ENCODE results near the gene ADORA3. TPM values are rescaled to one million over a fixed set of nuclear protein-coding genes. Genes with fewer than 3 reads are reported as not detected.

The ADORA3 gene
- total RNA-seq, 1 donor = not detected

- H3K36me3 ChIP-seq (ENCODE audit: insufficient read depth, low read length) = peaks cover 15% of the 10 kb centered on the region
- H2AFZ ChIP-seq (ENCODE audit: low read length) = no peak overlapping the region
- TF ChIP-seq CTCF (IDR thresholded peaks at IDR 0.05; ENCODE audit: extremely low read depth, low read depth, low read length) = no peak
- H3K27ac ChIP-seq (ENCODE audit: low read depth, low read length) = no peak overlapping the region
- DNase-seq (ENCODE audit: insufficient read length, low spot score, missing footprints) = no peak
- no peaks in the 10 kb centered on the region for H3K9me3 ChIP-seq (ENCODE audit: low read depth, low read length)
- H3K79me2 ChIP-seq (ENCODE audit: insufficient read depth, low read length) = no peaks in the 10 kb centered on the region
- no peak overlapping the region for H3K4me3 ChIP-seq (ENCODE audit: insufficient read depth, low read length)
- no peaks in the 10 kb centered on the region for H4K20me1 ChIP-seq (ENCODE audit: insufficient read depth, low read length)
- H3K4me1 ChIP-seq (ENCODE audit: insufficient read depth, low read length) = peaks cover 25% of the 10 kb centered on the region
- no peak overlapping the region for H3K4me2 ChIP-seq (ENCODE audit: insufficient read depth, low read length)
- no peaks in the 10 kb centered on the region for H3K27me3 ChIP-seq (ENCODE audit: insufficient read depth, low read length)
These were observed 32.4 kb downstream of the ADORA3 start for GRCh38 chr1:111471012-111471411.

GRCh38 chr1:111470596-111470995, 32.8 kb downstream of the ADORA3 start:
- no peak overlapping the region for H2AFZ ChIP-seq (ENCODE audit: low read length)
- H3K4me3 ChIP-seq (ENCODE audit: insufficient read depth, low read length) = no peak overlapping the region
- H3K79me2 ChIP-seq (ENCODE audit: insufficient read depth, low read length) = no peaks in the 10 kb centered on the region
- no peaks in the 10 kb centered on the region for H3K9me3 ChIP-seq (ENCODE audit: low read depth, low read length)
- peaks cover 15% of the 10 kb centered on the region for H3K36me3 ChIP-seq (ENCODE audit: insufficient read depth, low read length)
- H3K4me2 ChIP-seq (ENCODE audit: insufficient read depth, low read length) = no peak overlapping the region
- peaks cover 20% of the 10 kb centered on the region for H3K4me1 ChIP-seq (ENCODE audit: insufficient read depth, low read length)
- no peaks in the 10 kb centered on the region for H3K27me3 ChIP-seq (ENCODE audit: insufficient read depth, low read length)
- TF ChIP-seq CTCF (IDR thresholded peaks at IDR 0.05; ENCODE audit: extremely low read depth, low read depth, low read length) = no peak
- H4K20me1 ChIP-seq (ENCODE audit: insufficient read depth, low read length) = no peaks in the 10 kb centered on the region
- no peak for DNase-seq (ENCODE audit: insufficient read length, low spot score, missing footprints)
- H3K27ac ChIP-seq (ENCODE audit: low read depth, low read length) = no peak overlapping the region

GRCh38 chr1:111469539-111469938, 33.9 kb downstream of the ADORA3 start:
- Histone ChIP-seq H3K9me3 (ENCODE audit: low read depth, low read length) (no peaks in the 10 kb centered on the region), H4K20me1 (ENCODE audit: insufficient read depth, low read length) (no peaks in the 10 kb centered on the region), H3K36me3 (ENCODE audit: insufficient read depth, low read length) (peaks cover 15% of the 10 kb centered on the region), H3K4me3 (ENCODE audit: insufficient read depth, low read length) (no peak overlapping the region), H3K4me1 (ENCODE audit: insufficient read depth, low read length) (peaks cover 10% of the 10 kb centered on the region), H3K79me2 (ENCODE audit: insufficient read depth, low read length) (no peaks in the 10 kb centered on the region), H3K27me3 (ENCODE audit: insufficient read depth, low read length) (no peaks in the 10 kb centered on the region), H3K27ac (ENCODE audit: low read depth, low read length) (no peak overlapping the region), H2AFZ (ENCODE audit: low read length) (no peak overlapping the region), H3K4me2 (ENCODE audit: insufficient read depth, low read length) (no peak overlapping the region)
- no peak for TF ChIP-seq CTCF (IDR thresholded peaks at IDR 0.05; ENCODE audit: extremely low read depth, low read depth, low read length)
- no peak for DNase-seq (ENCODE audit: insufficient read length, low spot score, missing footprints)

DNA sequence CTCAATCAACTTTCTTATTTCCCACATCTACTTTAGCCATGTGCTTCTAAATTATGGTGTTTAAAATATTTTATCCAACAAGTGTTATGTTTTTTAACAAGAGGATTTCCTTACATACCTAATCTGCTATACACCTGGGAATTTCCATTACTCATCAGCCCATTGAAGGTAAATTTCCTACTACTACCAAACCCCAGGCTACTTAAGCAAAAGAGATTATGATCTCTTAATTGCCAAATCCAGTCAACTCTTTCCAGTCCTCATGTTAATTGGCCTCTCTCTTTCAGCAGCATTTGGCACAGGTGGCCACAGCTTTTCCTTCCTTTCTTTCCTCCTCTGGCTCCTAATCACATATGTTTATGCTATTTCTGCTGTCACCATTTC, 34.7 kb downstream of the ADORA3 start:
- Histone ChIP-seq H3K27ac (ENCODE audit: low read depth, low read length) (no peak overlapping the region), H3K79me2 (ENCODE audit: insufficient read depth, low read length) (no peaks in the 10 kb centered on the region), H3K4me3 (ENCODE audit: insufficient read depth, low read length) (no peak overlapping the region), H3K4me1 (ENCODE audit: insufficient read depth, low read length) (peaks cover 2% of the 10 kb centered on the region), H4K20me1 (ENCODE audit: insufficient read depth, low read length) (no peaks in the 10 kb centered on the region), H3K4me2 (ENCODE audit: insufficient read depth, low read length) (no peak overlapping the region), H2AFZ (ENCODE audit: low read length) (no peak overlapping the region), H3K9me3 (ENCODE audit: low read depth, low read length) (no peaks in the 10 kb centered on the region), H3K36me3 (ENCODE audit: insufficient read depth, low read length) (peaks cover 15% of the 10 kb centered on the region), H3K27me3 (ENCODE audit: insufficient read depth, low read length) (no peaks in the 10 kb centered on the region)
- DNase-seq (ENCODE audit: insufficient read length, low spot score, missing footprints) = no peak
- TF ChIP-seq CTCF (IDR thresholded peaks at IDR 0.05; ENCODE audit: extremely low read depth, low read depth, low read length) = no peak
